ENCODE data around the gene AP1M1.

DNA sequence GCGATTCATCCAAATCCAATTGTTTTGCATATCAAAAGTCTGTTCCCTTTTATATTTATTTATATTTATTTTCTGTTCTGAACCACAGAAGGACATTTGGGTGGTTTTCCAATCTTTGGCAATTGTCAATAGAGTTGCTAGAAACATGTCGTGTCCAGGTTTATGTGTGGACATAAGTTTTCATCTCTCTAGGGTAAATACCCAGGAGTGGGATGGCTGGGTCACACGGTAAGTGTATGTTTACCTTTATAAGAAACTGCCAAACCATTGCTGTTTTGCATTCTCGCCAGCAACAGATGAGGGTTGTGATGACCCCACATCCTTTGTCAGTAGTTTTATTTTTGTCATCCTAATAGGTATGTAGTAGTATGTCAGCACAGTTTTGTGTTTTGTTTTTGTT lies 12.5 kb downstream of the AP1M1 start:
- no peak for TF ChIP-seq GATA3 (IDR thresholded peaks at IDR 0.05; ENCODE audit: low read depth, low read length)
- TF ChIP-seq GATA2 (IDR thresholded peaks at IDR 0.05; ENCODE audit: low read depth, low read length), result no peak
